PC-3 (cell line): ENCODE data around the gene CCDC187.

Source experiments
- EZH2phosphoT487 ChIP-seq: fragments of 300-600 bp; sonication (generic); IDR thresholded peaks from 2 replicates; pipeline ENCODE4 v1.6.1; 2018; ENCODE audit warnings: mild to moderate bottlenecking, antibody characterized with exemption, low read length, borderline replicate concordance
- TF ChIP-seq, protein P1 (sequence below): fragments of 300-600 bp; sonication (generic); conservative IDR thresholded peaks from 2 replicates; pipeline ENCODE4 v1.5.1; 2017; ENCODE audit warnings: antibody characterized with exemption, low read depth, mild to moderate bottlenecking, low read length

DNA sequence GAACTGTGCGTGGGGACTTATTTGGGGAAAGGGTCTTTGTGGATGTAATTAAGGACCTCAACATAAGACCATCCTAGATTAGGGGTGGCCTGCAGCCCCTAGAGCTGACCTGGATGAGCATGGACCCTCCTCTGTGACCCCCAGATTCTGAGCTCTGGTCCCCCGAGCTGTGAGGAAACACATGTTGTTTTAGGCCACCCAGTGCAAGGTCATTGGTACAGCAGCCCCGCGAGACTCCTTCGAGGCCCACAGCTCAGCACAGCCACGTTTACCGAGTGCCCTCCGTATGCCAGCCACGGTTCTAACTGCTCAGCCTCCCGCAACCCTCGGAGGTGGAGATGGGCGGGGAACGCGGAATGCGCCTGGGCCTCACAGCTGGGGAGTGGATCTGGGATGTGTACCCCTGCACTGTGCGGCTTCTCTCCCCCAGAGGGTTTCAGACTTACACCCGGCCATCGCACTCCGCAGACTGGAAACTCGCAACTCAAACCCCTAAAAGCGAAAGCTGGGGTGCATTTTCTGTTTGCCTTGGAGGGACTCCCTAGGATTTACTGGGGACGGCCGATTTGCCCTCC lies 18.9 kb upstream of the CCDC187 start:
- TF ChIP-seq, protein P1, sequence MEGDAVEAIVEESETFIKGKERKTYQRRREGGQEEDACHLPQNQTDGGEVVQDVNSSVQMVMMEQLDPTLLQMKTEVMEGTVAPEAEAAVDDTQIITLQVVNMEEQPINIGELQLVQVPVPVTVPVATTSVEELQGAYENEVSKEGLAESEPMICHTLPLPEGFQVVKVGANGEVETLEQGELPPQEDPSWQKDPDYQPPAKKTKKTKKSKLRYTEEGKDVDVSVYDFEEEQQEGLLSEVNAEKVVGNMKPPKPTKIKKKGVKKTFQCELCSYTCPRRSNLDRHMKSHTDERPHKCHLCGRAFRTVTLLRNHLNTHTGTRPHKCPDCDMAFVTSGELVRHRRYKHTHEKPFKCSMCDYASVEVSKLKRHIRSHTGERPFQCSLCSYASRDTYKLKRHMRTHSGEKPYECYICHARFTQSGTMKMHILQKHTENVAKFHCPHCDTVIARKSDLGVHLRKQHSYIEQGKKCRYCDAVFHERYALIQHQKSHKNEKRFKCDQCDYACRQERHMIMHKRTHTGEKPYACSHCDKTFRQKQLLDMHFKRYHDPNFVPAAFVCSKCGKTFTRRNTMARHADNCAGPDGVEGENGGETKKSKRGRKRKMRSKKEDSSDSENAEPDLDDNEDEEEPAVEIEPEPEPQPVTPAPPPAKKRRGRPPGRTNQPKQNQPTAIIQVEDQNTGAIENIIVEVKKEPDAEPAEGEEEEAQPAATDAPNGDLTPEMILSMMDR: no peak
- TF ChIP-seq EZH2phosphoT487: no peak
